OCI-LY7 (cell line): ENCODE results near the gene CMIP. TPM values are rescaled to one million over a fixed set of nuclear protein-coding genes. Genes with fewer than 3 reads are reported as not detected.
"Not testable (repeated sequence)": the region's sequence is repeated elsewhere in the genome, so short reads cannot be mapped to it uniquely, and the experiment has no call there.

Experiments used
- BruUV-seq: library from RNA; stranded (reverse); fragments of 400-500 nt; replicated peaks from 2 replicates; lab custom pipeline; 2021; lab: Mats Ljungman, UMichigan
- CTCF ChIA-PET: fragments of 300-600 bp; sonication (Branson Sonifier 250); formaldehyde crosslinking; loops from one replicate; lab custom pipeline; 2022; ENCODE audit warnings: antibody characterized with exemption; ENCODE audit not compliant: unreplicated experiment; lab: Charles Lee
- POLR2A ChIA-PET: fragments of 300-600 bp; sonication (Branson Sonifier 250); formaldehyde crosslinking; loops from one replicate; lab custom pipeline; 2022; ENCODE audit warnings: antibody characterized with exemption; lab: Charles Lee
- DNase-seq: peaks from one replicate; pipeline ENCODE4 v3.0.0-alpha.2; 2015; ENCODE audit warnings: low spot score
- H2AFZ ChIP-seq: fragments of 200-600 bp; sonication (generic), shearing (Covaris generic); 2 replicates; pipeline ENCODE4 v1.6.1; 2014; ENCODE audit warnings: mild to moderate bottlenecking, antibody characterized with exemption, low read length, moderate library complexity
- H3K27ac ChIP-seq: fragments of 200-600 bp; sonication (generic); 2 replicates; pipeline ENCODE4 v1.5.1; 2014; ENCODE audit warnings: mixed run types, low read depth, mild to moderate bottlenecking, moderate library complexity, low read length, inconsistent platforms; ENCODE audit not compliant: poor library complexity, severe bottlenecking
- H3K36me3 ChIP-seq: fragments of 200-600 bp; sonication (generic); 2 replicates; pipeline ENCODE4 v1.6.1; 2014; ENCODE audit warnings: mild to moderate bottlenecking, antibody characterized with exemption, low read length, moderate library complexity, mixed read lengths; ENCODE audit not compliant: insufficient read depth
- H3K4me1 ChIP-seq: fragments of 200-600 bp; sonication (generic); 2 replicates; pipeline ENCODE4 v1.5.1; 2014; ENCODE audit warnings: mild to moderate bottlenecking, low read length; ENCODE audit not compliant: insufficient read depth, poor library complexity, severe bottlenecking
- H3K4me2 ChIP-seq: fragments of 200-600 bp; sonication (generic); 2 replicates; pipeline ENCODE4 v1.6.1; 2014; ENCODE audit warnings: mild to moderate bottlenecking, low read length
- H3K4me3 ChIP-seq: fragments of 200-600 bp; sonication (generic); 2 replicates; pipeline ENCODE4 v1.5.1; 2014; ENCODE audit warnings: mild to moderate bottlenecking, low read depth, low read length; ENCODE audit not compliant: poor library complexity, severe bottlenecking
- H3K79me2 ChIP-seq: fragments of 200-600 bp; sonication (generic); 2 replicates; pipeline ENCODE4 v1.6.1; 2016; ENCODE audit warnings: low read depth, mild to moderate bottlenecking, low read length, moderate library complexity, mixed read lengths; ENCODE audit not compliant: insufficient read depth
- H3K9me2 ChIP-seq: fragments of 200-600 bp; sonication (generic); 2 replicates; pipeline ENCODE4 v1.6.1; 2016; ENCODE audit warnings: mild to moderate bottlenecking, low read length, mixed read lengths; ENCODE audit not compliant: insufficient read depth
- H3K9me3 ChIP-seq: fragments of 200-600 bp; sonication (generic); 2 replicates; pipeline ENCODE4 v1.6.1; 2014; ENCODE audit warnings: mild to moderate bottlenecking, mixed run types, low read length, mixed read lengths
- H4K20me1 ChIP-seq: fragments of 200-600 bp; sonication (generic); 2 replicates; pipeline ENCODE4 v1.6.1; 2014; ENCODE audit warnings: mild to moderate bottlenecking, antibody characterized with exemption, low read length, moderate library complexity, mixed read lengths; ENCODE audit not compliant: insufficient read depth
- EZH2phosphoT487 ChIP-seq: fragments of 200-600 bp; sonication (generic); IDR thresholded peaks from 2 replicates; pipeline ENCODE4 v1.6.1; 2018; ENCODE audit warnings: low read depth, borderline replicate concordance, mild to moderate bottlenecking, mixed run types, antibody characterized with exemption, low read length, moderate library complexity, mixed read lengths
- intact Hi-C: fragments of 100-400 bp; cut with micrococcal nuclease; formaldehyde crosslinking; loops from one replicate; pipeline ENCODE4 v1.10.0; 2022; ENCODE audit not compliant: unreplicated experiment
- total RNA-seq, 2 experiments: library from RNA; depleted of rRNA in 1 of 2; stranded (reverse); fragments of >200 nt in 1 of 2; shearing (Covaris generic) in 1 of 2; gene quantifications; 2 replicates each; pipeline ENCODE4 v1.2.3, GENCODE V29; 2014 to 2022
- TF ChIP-seq, protein P1 (sequence below): fragments of 200-600 bp; sonication (generic); conservative IDR thresholded peaks from 2 replicates; pipeline ENCODE4 v1.5.1; 2014; ENCODE audit warnings: mild to moderate bottlenecking, antibody characterized with exemption, low read length, moderate library complexity, mixed read lengths

CMIP gene
- total RNA-seq, 2 experiments from 2014 or later: 15.4 to 70.3 TPM

DNA sequence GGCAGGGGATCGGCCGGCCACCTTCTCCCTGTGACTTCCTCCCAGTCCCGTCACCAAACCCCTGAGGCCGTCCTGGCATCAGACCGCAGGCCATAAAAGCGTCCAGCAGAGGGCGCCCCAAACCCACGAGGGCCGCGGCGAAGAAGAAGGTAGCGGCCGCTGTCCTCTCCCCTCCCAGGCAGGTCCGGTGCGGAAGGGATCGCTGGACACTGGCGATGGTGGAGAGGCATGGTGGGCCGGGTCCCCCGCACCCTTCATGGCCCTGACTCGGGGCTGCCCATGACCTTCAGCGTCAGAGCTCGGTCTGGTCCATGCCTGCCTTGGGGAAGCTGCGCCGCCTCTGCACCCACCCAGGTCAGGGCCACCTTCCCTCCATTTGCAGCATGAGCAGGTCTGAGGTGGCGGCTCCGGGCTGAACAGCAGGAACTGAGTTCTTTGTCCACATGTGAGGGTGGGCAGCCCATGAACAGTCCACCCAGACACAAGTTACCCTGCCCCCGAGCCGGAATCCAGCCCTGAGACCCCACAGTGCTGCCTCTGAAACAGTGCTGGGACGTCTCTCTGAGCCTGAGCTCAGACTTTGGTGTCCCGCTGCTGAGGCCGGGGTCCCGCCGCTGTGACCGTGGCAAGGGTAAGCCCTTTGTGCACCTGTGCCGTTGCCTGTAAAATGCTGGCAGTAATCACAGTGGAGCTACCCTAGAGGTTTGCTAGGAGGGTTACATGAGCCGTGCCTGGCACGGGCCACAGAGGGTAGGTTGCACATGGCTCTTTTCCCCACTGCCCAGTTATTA, 40.8 kb upstream of the CMIP start:
- DNase-seq: peak; percentile 86
- H3K4me2 ChIP-seq: peak overlapping the region; percentile 68
- H3K9me2 ChIP-seq: no peaks in the 10 kb centered on the region
- ChIA-PET CTCF (interaction anchor here (0.8 to 1.9 kb wide), 2 partner anchors 78 to 82 kb away, joined by 3 to 7 read pairs; no protein-coding TSS in a partner anchor), POLR2A (interaction anchor here (0.6 to 1.5 kb wide), 2 partner anchors 27 to 68 kb away, joined by 3 to 5 read pairs; no protein-coding TSS in a partner anchor)
- no peaks in the 10 kb centered on the region for H3K9me3 ChIP-seq
- no peaks in the 10 kb centered on the region for H4K20me1 ChIP-seq
- H2AFZ ChIP-seq: peak overlapping the region; percentile 29; the same call in 1 of the 2 replicates
- BruUV-seq: no TSS peak
- H3K36me3 ChIP-seq: no peaks in the 10 kb centered on the region
- peak overlapping the region; percentile 55 for H3K4me3 ChIP-seq
- no peaks in the 10 kb centered on the region for H3K79me2 ChIP-seq
- peaks cover 10% of the 10 kb centered on the region for H3K4me1 ChIP-seq
- intact Hi-C loops: loop anchor here (1.0 kb wide), 3 partner anchors 220 to 335 kb away; no protein-coding TSS in a partner anchor
- no peak for TF ChIP-seq EZH2phosphoT487
- TF ChIP-seq, protein P1, sequence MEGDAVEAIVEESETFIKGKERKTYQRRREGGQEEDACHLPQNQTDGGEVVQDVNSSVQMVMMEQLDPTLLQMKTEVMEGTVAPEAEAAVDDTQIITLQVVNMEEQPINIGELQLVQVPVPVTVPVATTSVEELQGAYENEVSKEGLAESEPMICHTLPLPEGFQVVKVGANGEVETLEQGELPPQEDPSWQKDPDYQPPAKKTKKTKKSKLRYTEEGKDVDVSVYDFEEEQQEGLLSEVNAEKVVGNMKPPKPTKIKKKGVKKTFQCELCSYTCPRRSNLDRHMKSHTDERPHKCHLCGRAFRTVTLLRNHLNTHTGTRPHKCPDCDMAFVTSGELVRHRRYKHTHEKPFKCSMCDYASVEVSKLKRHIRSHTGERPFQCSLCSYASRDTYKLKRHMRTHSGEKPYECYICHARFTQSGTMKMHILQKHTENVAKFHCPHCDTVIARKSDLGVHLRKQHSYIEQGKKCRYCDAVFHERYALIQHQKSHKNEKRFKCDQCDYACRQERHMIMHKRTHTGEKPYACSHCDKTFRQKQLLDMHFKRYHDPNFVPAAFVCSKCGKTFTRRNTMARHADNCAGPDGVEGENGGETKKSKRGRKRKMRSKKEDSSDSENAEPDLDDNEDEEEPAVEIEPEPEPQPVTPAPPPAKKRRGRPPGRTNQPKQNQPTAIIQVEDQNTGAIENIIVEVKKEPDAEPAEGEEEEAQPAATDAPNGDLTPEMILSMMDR: peak; percentile 92
- no peak overlapping the region for H3K27ac ChIP-seq

DNA sequence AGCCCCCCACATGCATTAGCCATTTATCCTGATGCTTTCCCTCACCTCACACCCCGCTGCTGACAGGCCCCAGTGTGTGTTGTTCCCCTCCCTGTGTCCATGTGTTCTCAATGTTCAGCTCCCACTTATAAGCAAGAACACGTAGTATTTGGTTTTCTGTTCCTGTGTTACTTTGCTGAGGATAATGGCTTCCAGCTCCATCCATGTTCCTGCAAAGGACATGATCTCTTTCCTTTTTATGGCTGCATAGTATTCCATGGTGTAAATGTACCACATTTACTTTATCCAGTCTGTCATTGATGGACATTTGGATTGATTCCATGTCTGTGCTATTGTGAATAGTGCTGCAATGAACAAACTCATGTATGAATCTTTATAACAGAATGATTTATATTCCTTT, 39.6 kb upstream of the CMIP start:
- H4K20me1 ChIP-seq, H3K79me2 ChIP-seq, H3K36me3 ChIP-seq, DNase-seq, H3K4me2 ChIP-seq, H3K27ac ChIP-seq, H3K9me2 ChIP-seq, H3K4me3 ChIP-seq, intact Hi-C loops, H2AFZ ChIP-seq, BruUV-seq, H3K9me3 ChIP-seq: not testable (repeated sequence)
- CTCF ChIA-PET: interaction anchor here (1.9 kb wide), 1 partner anchor 77 kb away, joined by 7 read pairs; no protein-coding TSS in a partner anchor
- POLR2A ChIA-PET: interaction anchor here (1.0 to 1.5 kb wide), 2 partner anchors 24 to 26 kb away, joined by 3 to 5 read pairs; no protein-coding TSS in a partner anchor
- peaks cover 16% of the 10 kb centered on the region for H3K4me1 ChIP-seq

GRCh38 chr16:81405702-81406113, 38.9 kb upstream of the CMIP start:
- intact Hi-C loops: no loop called here
- H3K9me3 ChIP-seq: no peaks in the 10 kb centered on the region
- no TSS peak for BruUV-seq
- no peak overlapping the region for H3K4me3 ChIP-seq
- H4K20me1 ChIP-seq: no peaks in the 10 kb centered on the region
- TF ChIP-seq, protein P1: no peak
- TF ChIP-seq EZH2phosphoT487: no peak
- ChIA-PET CTCF (no interaction called here), POLR2A (no interaction called here)
- H3K27ac ChIP-seq: no peak overlapping the region
- no peak overlapping the region for H2AFZ ChIP-seq
- no peaks in the 10 kb centered on the region for H3K79me2 ChIP-seq
- H3K4me1 ChIP-seq: peaks cover 22% of the 10 kb centered on the region
- no peaks in the 10 kb centered on the region for H3K9me2 ChIP-seq
- DNase-seq: no peak
- no peaks in the 10 kb centered on the region for H3K36me3 ChIP-seq
- H3K4me2 ChIP-seq: no peak overlapping the region
